Upper lobe of left lung (tissue), 4 donors: ENCODE measurements around the gene PRICKLE1.

Experiments
- EP300 ChIP-seq, 4 donors: sonication (generic); formaldehyde crosslinking; IDR thresholded peaks; one replicate each; pipeline ENCODE4 v1.5.1; 2017; ENCODE audit warnings: antibody characterized with exemption in 4 of 4, control low read depth in 2 of 4
- POLR2AphosphoS5 ChIP-seq, 2 donors: sonication (generic); formaldehyde crosslinking; IDR thresholded peaks; one replicate each; pipeline ENCODE4 v1.5.1; 2017; ENCODE audit warnings: antibody characterized with exemption in 2 of 2
- TF ChIP-seq, protein P1 (sequence below), 6 experiments: fragments of 450-650 bp in 4 of 6; fragments of 200-600 bp in 2 of 6; sonication (generic) in 2 of 6; IDR thresholded peaks; one replicate each; pipeline ENCODE4 v1.5.1; 2016 to 2019; ENCODE audit warnings: antibody characterized with exemption in 6 of 6

DNA sequence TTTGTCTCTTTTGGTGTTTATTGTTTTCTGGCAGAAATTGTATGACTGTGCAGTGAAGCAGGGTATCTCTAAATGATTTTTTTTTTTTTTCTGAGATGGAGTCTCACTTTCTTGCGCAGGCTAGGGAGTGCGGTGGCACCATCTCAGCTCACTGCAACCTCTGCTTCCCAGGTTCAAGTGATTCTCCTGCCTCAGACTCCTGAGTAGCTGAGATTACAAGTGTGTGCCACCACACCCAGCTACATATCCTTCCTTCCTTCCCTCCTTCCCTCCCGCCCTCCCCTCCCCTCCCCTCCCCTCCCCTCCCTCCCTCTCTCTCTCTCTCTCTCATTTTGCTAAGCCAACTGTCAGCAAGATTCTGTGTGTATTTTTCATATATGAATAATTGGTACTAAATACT lies 169.2 kb downstream of the PRICKLE1 start:
- TF ChIP-seq, protein P1, sequence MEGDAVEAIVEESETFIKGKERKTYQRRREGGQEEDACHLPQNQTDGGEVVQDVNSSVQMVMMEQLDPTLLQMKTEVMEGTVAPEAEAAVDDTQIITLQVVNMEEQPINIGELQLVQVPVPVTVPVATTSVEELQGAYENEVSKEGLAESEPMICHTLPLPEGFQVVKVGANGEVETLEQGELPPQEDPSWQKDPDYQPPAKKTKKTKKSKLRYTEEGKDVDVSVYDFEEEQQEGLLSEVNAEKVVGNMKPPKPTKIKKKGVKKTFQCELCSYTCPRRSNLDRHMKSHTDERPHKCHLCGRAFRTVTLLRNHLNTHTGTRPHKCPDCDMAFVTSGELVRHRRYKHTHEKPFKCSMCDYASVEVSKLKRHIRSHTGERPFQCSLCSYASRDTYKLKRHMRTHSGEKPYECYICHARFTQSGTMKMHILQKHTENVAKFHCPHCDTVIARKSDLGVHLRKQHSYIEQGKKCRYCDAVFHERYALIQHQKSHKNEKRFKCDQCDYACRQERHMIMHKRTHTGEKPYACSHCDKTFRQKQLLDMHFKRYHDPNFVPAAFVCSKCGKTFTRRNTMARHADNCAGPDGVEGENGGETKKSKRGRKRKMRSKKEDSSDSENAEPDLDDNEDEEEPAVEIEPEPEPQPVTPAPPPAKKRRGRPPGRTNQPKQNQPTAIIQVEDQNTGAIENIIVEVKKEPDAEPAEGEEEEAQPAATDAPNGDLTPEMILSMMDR (IDR thresholded peaks at IDR 0.05), result no peak
- no peak for TF ChIP-seq EP300 (IDR thresholded peaks at IDR 0.05)
- no peak for TF ChIP-seq POLR2AphosphoS5 (IDR thresholded peaks at IDR 0.05)
